NCI-H82 (cell line): Measurements from ENCODE around the gene ZBTB26.

Source experiments
- DNase-seq: peaks from one replicate; lab custom pipeline; 2025; lab: John Stamatoyannopoulos, UW

The ZBTB26 gene

DNA sequence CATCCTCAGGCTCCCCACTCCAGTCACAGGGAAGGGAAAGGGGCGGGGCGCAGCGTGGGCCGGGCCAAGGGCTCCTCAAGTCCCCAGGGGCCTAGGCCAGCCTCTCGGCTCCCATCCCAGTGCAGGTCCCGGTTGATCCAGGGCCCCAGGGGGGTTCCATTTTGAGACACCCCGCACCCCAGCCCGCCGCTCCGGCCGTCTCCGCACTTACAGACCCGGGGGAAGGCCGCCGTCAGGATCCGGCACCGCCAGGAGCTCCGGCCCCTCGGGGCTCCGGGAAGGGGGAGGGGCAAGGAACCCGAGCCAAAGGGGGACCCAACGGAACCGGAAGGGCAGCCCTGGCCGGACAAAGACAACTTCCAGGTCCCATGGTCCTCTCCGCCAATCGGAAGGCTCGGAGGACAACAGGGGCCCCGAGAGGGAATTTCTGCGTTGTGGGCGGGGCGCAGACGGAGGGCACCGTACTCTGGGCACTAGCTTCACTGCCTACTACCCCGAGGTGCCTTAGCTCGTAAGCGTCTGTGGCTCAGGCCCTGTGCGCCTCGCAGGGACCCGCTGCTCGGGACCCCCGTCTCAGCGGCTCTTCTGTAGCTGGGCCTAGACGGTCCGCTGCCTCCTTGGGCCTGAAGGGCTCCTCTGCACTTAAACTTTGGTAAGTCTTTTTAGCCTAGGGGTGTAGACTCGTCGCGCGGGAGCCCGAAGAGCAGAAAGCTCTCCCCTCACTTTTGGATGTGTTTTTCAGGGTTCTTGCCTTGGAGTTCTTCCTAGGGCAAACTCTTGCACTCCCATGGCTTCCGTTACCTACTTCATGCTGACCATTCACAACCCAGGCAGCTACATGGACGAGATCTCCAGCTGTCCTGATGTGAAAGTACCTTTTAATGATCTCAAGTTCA is at the start of gene ZBTB26:
Gene ZBTB26, minus strand, starts transcription at position 287 of the 896 bp plus-strand sequence. CDS start 11,578 bp downstream, outside the sequence.
- peak; percentile 96 for DNase-seq

DNA sequence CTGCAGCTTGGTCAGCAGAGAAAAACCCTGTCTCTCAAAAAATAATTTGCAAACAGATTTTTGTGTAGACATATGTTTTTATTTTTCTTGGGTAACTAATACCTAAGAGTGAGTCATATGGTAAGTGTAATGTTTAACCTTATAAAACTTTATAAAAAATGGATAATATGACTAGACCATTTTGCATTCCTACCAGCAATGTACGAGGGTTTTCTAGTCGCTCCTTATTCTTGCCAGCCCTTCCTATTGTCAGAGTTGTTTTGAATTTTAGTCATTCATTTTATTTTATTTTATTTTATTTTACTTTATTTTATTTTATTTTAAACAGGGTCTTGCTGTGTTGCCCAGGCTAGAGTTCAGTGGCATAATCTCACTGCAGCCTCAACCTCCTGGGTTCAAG is 47.3 kb upstream of the ZBTB26 start:
- DNase-seq: no peak

DNA sequence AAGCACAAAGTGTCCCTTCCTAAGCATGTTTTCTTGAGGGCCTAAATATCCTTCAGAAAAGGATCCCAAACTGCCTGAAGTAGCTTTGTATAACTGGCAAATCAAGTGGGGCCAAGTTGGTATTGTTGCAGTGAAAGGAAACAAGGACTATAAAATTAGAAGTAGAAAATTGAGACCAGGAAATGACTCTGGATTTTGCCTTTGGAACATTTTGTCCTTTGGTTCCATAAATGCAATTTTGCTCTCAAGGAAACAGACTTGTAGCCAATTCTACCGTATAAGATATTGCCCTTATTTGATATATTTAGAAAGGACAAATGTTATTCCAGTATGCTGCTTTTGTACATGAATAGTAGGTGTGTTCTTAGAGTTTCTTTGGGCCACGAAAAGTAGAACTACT is 43.9 kb upstream of the ZBTB26 start:
- DNase-seq: no peak

- no peak for DNase-seq
Measured at GRCh38 chr9:122961139-122961538, 29.8 kb upstream of the ZBTB26 start.

GRCh38 chr9:122955961-122956360 is 24.6 kb upstream of the ZBTB26 start:
- DNase-seq: no peak

- no peak for DNase-seq
Measured at GRCh38 chr9:122954253-122954691, 23.0 kb upstream of the ZBTB26 start.

GRCh38 chr9:122951056-122951455 is 19.7 kb upstream of the ZBTB26 start:
- DNase-seq: no peak

GRCh38 chr9:122950263-122950662 is 19.0 kb upstream of the ZBTB26 start:
- DNase-seq: no peak

GRCh38 chr9:122949696-122950095 is 18.4 kb upstream of the ZBTB26 start:
- DNase-seq: no peak

DNA sequence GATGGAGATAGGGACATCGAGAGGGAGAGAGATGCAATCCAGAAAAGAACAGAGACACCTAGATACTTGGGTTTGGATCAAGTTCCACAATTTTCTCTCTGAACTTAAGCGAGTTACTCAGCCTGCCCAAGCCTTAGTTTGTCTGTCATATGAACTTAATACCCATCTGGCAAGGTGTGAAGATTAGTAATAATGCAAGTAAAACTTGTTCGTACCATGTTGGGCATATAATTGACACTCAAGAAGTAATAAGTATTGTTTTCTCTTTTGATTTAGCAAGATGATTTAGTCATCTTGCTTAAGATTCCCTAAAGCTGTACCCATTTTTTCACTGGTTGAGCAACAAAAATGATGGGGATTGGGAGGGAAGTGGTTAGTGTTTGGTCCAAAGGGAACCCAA is 17.0 kb upstream of the ZBTB26 start:
- DNase-seq: no peak

- no peak for DNase-seq
Measured at GRCh38 chr9:122946461-122947005, 15.2 kb upstream of the ZBTB26 start.

DNA sequence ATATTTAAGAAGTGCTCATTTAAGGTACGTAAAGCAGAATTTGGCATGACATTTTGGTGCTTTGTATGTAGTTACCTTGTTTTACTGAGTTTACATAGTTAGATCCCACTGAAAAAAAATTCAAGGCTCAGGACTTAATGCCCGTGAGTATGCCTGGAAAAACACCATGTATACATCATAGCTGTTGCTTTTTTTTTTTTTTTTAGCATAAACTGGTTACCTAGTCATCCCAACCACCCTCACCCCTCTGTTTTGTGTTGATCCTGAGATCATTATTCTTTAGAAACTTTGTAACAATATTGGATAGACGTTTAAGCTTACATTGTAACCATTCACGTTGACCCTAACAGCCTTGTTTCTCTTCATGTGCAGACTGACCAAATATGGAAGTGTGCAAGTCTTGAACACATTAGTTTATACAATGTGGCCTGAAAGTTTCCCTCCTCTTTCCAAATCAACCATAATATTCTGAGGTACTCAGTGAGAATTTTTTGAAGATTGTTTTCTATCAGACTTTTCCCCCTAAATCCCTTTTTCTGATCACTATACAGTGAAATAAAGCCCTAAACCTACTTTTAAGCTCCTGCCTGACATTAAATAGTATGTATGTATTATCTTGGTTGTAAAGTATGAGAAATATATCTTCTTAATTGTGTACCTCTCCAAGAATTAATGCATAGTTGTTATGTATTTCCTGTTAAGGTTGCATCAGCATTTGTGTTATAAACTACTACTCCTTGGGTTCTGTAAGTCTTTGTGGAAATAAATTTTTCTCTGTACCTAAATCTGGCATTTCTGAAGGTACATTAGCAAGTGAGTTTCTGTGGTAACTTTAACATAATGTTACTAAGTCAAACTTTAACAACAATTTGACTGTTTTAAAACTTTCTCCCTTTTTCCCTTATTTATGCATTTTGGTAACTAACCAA is 13.9 kb upstream of the ZBTB26 start:
- DNase-seq: no peak

DNA sequence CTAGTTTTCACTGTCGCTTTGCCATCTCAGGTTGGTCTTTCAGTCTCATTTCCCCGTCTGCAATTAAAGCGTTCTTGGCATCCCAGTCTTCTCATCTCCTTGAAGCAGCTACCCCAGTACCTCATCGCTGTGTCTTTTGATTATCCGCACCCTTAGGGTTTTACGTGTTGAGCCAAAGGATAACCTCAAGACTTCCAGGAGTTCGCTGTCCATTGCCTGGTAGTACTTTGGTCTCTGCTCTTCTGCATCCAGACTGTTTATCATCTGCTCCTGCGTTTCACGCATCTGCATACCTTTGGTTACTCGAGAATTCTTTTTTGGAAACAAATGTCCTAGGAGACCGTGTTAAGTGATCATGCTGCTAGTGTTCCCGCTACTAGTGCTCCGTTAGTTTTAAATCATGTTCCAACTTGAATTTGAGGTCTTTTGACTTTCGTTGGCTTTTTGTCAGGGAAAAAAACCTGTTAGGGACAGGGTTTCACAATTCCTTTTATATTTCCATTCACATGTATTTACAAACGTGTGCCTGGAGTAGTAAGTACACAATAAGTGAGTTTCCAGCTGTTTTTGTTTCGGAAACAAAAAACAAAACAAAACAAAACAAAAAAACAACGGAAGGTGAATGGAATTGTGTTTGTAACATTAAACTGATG is 10.4 kb upstream of the ZBTB26 start:
- DNase-seq: no peak

GRCh38 chr9:122940749-122941581 is 9.7 kb upstream of the ZBTB26 start, which contains the start of gene RABGAP1:
RABGAP1 (plus strand) TSS chr9:122941020; CDS start chr9:122957060, 16,040 bp downstream.
- peak; percentile 99 for DNase-seq

DNA sequence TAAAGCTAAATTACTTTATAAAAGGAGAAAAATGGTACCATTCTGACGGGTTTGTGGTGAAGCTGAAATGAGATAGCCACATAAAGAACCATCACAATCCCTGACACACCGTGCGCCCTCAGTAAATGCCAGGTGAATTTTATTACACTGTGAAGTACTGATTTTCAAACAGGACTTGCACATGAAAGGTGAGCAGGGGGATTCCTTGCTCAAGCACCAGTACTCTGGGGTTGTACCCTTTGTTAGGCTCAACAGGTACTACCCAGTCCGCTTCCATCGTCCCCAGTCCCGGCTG is 9.1 kb upstream of the ZBTB26 start:
- DNase-seq: no peak

DNA sequence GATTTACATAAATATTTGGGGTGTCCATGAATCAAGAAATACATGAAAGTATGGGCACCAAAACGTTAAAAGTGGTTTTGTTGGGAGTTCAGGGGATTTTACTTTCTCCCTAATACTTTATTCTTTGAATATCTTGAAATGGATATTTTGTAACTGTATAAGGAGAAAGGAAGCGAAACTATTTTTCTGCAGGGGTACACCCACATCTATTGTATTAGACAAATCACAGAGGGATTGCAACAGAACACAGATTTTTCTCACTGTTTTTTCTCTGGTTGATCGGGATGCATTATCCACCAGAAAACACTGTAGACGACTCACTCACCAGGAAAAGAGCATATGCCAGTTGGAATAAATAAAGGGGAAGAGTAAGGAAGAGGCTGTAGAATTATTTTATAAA is 8.3 kb upstream of the ZBTB26 start:
- DNase-seq: no peak

DNA sequence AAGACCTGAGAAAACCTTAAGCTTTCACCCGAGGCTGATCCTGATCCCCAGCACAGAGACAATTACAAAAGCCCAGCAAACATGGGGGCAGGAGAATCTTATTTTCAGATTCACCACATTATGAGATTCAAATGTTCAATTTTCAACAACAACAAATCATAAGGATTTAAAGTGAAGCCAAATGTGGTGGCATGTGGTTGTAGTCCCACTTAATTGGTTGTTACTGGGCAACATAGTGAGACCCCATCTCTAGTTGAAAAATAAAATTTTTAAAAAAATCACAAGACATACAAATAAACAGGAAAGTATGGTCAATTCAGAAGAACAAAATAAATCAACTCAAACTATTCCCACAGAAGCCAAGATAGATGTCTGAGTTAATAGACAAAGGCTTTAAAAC is 5.6 kb upstream of the ZBTB26 start:
- no peak for DNase-seq

GRCh38 chr9:122936464-122936863 is 5.2 kb upstream of the ZBTB26 start:
- no peak for DNase-seq

DNA sequence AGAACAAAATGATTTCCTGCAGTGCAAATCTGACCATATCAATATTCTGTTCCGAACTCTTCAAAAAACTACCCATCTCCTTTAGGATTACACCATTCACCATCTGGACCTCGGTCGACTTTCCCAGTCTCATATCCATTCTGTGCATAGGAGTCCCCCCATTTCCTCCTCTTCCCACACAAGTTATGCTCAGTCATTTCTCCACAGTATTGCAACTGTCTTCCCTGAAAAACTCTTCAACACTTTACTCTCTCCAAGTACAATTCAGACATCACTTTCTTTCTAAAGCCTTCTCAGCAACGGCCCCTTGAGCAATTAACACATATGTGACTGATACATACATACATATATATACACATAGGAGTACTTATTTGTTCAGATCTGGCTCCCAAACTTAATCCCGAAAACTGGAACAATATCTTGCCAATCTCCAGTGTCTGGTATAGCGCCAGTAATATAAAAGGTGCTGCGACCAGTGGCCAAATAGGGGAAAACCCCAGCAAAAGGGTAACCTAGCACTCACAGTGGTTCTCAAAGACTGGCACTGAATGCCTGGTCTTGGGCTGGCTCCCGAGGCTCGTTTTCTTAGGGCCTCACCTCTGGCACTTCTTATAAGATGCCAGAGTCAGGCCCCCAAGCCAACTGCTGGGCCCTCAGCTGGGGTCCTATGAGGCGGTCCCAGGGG is 629 bp downstream of the ZBTB26 start:
- DNase-seq: no peak

DNA sequence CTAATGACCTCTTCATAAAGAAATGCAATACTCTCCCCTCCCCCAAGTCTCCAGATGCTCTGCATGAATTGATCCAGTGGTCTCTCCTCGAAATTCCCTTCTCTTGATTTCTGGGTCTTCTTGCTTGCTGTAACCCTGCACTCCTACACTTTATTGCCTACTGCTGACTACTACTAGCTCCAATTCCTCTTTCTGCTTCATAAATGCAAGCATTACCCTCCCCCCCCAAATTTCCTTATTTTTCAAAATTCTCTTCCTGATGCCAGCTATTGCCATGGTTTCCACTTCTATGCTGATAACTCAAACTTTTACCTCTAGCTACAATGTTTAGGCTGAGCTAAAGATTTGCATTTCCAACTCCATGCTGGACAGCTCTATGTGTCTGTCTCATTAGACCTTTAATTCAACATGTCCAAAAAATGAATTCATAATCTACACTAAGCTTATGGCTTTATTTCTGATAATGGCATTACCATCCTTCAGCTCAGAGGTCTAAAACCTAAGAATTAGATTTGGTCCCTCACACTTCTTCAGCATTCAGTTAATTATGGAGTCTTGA is 1.4 kb downstream of the ZBTB26 start:
- DNase-seq: no peak
